NCI-H2196 treated with DMSO at 0.1 percent for 48 hours (cell line): ENCODE data around the gene BTBD16.

Experiments used
- DNase-seq: peaks from one replicate; lab custom pipeline; 2025; ENCODE audit not compliant: unreplicated experiment; lab: John Stamatoyannopoulos, UW

BTBD16 gene

DNA sequence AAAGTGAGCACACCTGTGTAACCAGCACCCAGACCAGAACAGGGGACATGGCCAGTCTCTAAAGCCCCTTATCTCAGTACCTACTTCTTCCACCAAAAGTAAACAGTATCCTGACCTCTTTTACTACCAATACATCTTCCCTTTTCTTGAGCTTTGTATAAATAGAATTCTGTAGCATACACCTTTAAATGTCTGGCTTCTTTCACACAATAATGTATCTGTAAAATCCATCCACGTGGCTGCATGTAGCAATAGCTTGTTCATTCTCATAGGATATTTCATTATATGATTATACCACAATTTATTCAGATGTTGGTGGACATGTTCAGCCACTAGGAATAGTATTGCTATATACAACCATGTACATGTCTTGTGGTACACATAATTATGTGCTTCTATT lies 40.6 kb downstream of the BTBD16 start:
- DNase-seq = no peak

GRCh38 chr10:122316224-122316884 lies 45.3 kb downstream of the BTBD16 start:
- DNase-seq = no peak

DNA sequence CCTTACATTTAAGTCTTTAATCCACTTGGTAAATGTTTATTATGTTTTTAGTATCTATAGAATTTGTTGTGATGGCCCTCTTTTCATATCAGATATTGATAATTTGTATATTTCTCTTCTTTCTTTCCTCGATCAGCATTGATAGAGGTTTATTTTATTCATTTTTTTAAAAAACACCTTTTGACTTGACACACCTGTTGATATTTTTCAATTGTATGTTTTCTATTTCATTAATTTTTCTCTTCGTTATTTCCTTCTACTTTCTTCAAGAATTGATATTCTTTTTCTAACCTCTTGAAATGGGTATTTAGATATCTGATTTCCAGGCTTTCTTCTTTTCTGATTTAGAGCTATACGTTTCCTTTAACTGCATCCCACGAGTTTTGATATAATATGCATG lies 50.9 kb downstream of the BTBD16 start:
- no peak for DNase-seq

GRCh38 chr10:122323189-122323588 lies 52.1 kb downstream of the BTBD16 start:
- no peak for DNase-seq

GRCh38 chr10:122323941-122324675 lies 53.0 kb downstream of the BTBD16 start:
- DNase-seq = no peak

GRCh38 chr10:122325235-122325634 lies 54.1 kb downstream of the BTBD16 start:
- no peak for DNase-seq

GRCh38 chr10:122326385-122326784 lies 55.3 kb downstream of the BTBD16 start:
- no peak for DNase-seq

GRCh38 chr10:122326806-122327205 lies 55.7 kb downstream of the BTBD16 start:
- DNase-seq = no peak

DNA sequence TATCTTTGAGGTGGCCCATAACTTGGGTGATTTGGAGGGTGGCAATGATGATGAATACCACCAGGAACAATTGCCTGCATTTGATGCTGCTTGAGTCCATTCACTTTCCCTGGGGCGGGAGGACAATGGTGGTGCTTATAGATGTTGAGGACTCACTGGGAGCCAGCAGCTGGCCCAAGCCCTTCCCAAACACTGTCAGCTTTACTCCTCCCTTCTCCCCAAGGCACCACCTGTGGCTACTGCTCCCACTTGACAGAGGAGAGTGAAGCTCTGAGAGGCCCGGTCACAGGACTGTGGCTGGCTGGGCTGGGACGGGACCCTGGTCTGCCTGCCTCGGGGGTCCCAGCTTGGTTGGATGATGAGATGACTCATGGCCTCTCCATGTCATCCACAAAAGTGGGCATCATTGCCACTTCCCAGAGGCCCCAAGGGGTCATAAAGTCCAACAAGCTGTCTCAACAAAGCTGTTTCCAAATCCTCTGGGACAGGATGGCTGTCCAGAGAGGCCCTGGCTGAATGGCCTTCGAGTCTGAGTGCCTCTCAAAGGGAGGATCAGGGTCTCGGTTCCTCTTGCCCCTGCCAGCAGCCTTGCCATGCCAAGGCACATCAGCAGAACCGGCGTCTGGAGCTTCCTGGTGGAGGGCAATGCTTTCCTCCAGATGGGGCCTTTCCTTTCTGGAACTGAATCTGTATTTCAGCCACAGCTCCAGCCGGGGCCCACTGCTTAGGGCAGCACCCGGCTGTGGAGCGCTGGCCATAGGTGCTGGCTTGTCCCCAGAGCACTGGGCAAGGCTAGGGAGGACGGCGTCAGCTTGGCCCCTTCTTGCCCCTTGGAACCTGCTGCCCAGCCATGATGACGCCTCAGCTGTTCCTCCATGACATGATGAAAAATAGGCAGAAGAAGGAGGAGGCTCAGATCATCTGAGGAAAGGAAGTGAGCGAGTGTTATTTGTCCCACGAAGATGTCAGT lies 56.4 kb downstream of the BTBD16 start:
- DNase-seq = no peak

GRCh38 chr10:122328676-122329075 lies 57.6 kb downstream of the BTBD16 start:
- no peak for DNase-seq

DNA sequence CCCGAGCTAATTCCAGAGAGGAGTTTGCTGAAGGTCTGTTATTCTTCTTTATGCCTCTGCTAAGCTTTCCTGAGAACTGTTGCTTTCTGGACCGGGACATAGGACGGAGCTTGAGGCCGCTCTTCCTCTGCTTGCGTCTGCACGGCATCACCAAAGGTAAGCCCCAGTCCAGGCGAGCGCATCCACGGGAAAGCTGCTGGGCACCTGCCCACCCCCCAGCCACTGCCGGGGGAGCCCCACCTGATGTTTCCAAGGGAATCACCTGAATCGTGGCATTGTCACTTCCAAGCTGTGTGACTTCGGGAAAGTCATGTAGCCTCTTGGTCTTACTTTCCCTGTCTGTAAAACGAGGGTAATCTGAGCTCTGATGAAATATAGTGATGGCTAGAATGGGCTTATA lies 58.3 kb downstream of the BTBD16 start:
- no peak for DNase-seq

GRCh38 chr10:122331100-122331499 lies 60.0 kb downstream of the BTBD16 start:
- no peak for DNase-seq

DNA sequence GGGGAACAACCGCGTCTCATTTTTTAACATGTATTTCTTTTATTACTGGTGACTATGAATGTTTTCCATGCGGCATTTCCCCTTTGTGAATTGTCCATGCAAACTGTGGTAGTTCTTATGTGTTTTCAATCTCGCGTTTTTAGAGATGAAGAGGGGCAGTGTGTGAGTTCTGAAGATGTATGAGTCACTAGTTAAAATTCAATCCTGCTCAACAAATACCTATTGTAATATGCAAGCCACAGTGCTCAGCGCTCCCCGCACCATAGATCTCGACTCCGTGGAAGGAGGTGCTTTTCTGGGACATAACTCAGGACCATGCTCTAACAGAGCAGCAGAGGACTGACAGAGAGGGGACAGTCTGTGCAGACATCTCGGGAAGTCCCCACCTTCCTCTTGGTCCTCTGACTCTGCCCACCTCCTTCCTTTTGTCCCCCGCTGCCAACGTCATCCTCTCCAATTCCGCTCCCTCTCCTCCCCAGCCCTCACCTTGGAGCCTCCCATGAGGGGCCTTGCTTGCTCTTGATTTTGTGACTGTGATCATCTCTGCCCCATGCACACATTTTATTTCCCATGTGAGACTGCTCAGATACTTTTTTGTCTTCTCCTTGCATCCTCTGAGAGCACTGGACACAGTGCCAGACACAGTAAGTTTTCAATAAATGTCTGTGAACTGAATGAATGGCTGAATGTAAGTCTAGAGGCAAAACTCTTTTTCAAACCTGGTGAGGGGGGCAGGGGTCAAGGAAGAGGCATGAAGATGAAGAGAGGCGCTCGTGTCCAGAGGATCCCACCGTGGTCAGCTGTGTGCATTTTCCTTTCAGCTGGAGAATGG lies 60.7 kb downstream of the BTBD16 start:
- no peak for DNase-seq

- DNase-seq = no peak
Measured at GRCh38 chr10:122333037-122333436, 61.9 kb downstream of the BTBD16 start.

DNA sequence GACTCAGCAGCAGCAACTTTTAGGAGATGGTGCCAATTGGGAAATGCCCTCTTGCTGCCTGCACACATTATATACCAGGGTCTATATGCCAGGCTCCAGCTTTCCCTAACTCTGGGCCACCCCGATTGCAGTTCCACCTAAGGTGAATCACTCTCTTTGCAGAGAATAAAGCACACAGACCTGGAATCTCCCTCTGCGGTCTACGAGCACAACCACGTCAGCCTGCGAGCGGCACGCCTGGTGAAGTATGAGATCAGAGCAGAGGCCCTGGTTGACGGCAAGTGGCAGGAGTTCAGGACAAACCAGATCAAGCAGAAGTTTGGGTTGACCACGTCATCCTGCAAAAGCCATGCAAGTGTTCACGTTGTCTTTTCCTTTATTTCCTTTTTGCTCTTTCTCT lies 65.2 kb downstream of the BTBD16 start:
- no peak for DNase-seq

DNA sequence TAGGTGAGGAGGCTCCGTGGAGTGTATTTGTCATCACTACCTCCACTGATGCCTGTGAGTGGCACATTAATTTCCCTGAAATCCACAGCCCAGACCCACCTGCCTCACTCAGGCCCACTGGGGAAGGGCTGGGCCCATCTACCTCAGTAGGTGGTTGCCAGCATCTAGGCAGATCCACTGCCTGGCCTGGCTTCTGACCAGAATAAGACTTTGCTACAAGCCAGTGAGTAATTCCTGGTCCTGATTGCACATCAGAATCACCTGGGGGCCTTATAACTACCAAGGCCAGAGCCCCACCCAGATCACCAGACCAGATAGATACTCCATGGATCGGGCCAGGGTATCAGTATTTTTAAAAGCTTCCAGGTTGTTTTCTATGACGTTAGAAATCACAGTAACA lies 65.9 kb downstream of the BTBD16 start:
- no peak for DNase-seq

GRCh38 chr10:122338609-122339441 lies 67.7 kb downstream of the BTBD16 start:
- no peak for DNase-seq

DNA sequence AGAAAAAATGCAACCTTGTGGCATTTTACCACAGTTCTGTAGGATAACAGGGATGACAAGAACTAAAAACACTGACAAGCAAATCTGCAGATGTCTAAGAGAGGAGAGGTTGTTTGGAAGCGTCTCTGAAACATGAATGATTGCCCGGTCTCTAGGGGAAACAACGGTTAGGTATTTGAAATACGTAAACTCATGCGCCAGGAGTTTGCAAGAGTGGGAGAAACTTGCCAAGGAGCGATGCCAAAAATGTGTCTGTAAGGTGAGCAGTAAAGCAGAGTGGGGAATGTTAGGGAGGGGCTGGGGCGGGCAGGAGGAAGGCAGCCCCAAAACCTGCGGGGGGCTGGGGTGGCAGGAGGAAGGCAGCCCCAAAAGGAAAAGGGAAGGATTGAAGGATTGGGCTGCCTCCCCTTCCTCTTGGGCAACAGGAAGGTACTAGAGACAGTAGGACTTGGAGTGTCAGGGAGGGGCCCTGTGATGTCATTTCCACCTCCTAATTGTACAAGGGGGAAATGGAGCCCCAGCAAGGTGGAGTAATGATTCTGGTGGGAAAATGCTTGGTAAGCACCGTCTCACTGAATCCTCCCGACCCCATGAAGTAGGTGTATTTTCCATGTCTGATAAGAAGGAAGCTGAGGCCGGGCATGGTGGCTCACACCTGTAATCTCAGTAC lies 70.2 kb downstream of the BTBD16 start:
- no peak for DNase-seq
